ENCODE results near the gene RAD51B.

DNA sequence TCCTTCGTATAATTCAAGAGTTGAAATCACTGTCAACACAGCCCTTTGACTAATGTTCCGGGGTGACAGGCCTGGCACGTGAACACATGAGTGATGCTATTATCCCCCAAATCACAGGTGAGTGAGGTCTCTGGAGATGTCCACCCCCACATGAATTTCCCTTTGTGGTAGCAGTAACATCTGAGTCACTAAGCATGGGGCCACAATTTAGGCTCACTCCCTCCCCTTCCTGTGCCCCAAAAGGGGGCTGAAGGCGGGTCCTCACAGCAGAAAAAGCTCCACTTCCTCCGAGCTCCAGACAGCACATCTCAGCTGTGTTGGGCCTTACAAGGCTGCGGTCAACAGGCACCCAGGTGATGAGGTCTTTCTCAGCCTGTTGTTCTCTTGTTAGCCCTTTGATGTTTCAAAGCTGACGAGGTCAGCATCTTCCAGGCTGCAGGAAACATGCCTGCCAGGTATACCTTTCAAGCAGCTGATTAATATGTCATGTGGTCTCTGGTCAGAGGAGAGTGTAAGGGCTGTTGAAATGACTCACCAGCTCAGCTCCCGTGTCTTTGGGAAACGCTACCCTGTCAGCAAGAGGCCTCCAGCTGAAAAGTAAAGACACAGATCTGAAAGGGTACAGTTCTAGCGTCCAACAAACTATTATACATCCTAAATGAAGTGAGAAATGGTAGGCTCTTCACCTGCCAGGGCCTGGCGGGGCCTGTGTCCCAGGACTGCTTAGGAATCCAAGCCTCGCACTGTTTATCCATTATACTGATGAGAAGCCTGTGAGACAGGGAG is 866.0 kb downstream of the RAD51B start:
- 0 out of 2 replicates have a peak, but pooled peaks have one; percentile 23 for TF ChIP-seq POLR2AphosphoS5 (IDR thresholded peaks at IDR 0.05; ENCODE audit: low read depth, low read length)
- TF ChIP-seq POLR2A (IDR thresholded peaks at IDR 0.05; ENCODE audit: low read depth, low read length) = peak; percentile 40; the same call in 1 of the 2 replicates

Data from GM12892 (cell line).